NCI-H1048 (cell line): ENCODE measurements around the gene BCAS3.

Experiments
- DNase-seq: peaks from one replicate; lab custom pipeline; 2025; lab: John Stamatoyannopoulos, UW

The BCAS3 gene

DNA sequence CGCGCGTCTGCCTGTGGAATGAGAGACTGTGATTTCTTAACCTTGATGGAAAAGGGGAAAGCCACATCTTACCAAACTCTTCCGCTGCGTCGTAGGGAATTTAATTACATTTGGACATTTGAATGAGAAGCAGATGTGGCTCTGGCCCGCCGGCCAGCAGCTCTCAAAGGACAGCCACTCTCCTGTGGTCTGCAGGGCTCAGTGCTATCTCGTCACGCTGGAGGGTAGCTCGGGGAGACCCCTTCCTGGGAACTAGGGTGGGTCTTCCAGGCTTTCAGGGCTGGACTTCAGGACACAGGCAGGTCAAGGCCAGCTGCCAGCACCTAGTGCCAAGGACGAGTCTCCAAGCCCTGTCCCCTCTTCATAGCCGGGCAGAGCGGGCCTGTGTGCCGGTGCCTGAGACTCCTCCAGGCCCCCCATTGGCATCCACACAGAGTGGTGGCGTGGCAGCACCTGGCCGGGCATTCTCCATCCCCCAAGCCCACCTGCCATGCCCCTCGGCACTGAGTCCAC, 706.1 kb downstream of the BCAS3 start:
- no peak for DNase-seq

DNA sequence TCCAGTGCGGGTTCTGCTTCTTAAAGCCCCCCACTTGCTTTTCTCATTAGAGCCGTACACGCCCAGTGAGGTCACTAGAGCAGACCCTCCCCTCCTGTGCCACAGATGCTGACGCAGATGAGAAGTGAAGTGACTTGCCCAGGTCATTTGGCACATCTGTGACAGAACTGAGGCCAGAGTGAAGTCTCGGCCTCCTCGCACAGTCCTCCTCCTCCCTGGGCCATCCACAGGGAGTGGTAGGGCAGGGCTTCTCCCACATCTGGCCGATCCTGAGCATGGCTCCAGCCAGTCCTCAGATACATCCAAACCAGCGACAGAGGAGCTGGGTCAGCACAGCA, 706.7 kb downstream of the BCAS3 start:
- no peak for DNase-seq

DNA sequence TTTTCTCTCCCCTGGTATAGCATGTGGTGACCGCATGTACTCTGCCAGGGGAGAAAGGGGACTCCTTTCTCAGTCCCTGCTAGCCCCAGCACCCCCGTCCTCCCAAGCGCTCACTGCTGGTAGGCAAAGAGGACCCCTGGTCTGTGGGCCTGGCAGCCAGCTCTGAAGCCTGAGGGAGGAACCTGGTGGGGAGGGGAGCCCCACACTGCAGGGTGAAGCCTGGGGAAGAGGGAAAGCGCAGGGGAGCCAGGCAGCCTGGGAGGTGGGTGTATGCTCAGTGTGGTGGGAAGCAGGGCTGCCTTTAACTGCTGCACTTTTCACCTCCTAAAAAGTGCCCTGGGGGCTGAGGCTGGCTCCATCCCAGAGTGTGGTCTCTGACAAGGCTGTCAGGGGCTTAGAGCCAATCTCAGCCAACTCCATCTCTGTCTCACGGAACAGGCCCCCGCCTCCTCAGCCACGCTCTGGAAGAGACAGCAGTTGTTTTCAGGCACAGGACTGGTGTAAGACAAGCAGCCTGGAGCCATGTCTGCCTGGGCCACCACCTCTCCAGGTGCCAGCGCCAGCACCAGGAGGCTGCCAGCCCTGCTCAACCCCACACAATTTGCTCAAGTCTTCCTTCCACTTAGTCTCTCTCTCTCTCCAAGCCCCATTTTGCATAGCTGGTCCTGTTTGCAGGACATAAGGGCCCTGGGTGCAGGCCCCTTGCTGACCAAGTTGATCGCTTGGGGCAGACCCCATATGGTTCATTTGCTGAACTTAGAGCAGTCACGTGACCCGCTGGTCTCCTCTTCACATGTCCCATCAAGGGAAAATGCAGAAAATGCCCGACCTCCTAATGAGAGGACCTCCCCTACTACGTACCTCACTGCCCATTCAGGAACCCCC, 707.3 kb downstream of the BCAS3 start:
- DNase-seq, result no peak

DNA sequence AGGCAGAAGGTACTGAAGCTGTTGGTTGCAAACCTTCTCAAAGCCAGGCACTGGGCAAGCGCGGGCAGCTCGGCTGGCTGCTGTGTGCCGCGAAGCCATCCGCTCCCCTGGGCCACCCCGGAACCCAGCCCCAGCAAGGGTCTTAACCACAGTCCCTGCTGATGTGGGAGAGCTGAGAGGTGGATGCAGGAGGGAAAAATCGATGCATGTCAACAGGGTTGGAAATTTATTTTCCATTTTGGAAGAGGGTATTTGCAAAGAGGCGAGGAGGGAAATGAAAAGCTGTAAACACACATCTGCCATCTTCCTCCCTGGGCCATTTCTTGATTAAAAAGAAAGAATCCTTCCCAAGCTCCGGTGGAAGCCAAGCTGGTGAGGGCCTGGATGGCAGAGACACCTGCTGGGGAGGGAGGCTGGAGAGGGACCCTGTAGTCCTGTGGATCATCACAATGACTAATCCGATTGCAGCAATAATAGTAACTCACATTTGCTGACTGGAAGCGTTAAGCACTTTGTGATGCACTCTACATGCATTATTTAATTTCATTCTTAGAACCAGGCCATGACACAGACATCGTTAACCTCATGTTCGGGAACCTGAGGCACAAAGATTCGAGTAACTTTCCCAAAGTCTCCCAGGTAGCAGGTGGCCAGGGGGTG, 708.1 kb downstream of the BCAS3 start:
- no peak for DNase-seq

DNA sequence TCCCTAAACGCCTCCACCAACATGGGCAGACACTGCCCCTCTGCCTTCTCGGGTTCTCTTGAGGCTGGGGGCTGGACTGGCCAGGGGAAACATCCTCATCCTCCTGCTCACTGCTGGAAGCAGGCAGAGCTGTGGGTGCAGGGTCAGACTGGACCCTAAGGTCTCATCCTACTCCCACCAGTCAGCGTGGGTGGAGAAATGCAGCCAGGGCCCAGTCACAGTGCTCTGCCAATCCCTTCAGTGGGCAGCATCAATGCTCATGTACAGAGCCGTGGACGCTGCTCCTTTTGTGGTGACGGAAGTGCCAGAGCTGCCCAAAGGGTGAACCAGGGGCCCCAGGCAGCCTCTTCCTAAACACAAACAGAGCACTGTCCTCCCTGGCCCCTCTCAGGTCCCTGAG, 708.6 kb downstream of the BCAS3 start:
- DNase-seq, result no peak

DNA sequence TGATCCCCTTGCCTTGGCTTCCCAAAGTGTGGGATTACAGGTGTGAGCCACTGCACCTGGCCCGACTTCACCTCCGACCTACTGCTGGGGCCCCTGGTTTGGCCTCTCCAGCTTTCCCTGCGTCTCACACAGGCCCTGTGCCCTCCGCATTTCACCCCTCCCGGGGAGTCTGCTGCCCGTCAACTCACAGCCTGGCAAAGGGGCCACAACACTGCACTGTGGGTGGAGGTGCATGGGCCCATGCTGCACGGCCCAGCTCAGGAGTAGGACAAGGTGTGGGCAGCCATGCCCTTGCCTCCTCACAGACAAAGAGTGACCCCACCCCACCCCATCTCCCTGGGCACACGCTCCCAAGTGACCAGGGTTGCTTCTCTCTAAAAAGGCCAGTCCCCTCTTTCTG, 709.4 kb downstream of the BCAS3 start:
- DNase-seq, result no peak

DNA sequence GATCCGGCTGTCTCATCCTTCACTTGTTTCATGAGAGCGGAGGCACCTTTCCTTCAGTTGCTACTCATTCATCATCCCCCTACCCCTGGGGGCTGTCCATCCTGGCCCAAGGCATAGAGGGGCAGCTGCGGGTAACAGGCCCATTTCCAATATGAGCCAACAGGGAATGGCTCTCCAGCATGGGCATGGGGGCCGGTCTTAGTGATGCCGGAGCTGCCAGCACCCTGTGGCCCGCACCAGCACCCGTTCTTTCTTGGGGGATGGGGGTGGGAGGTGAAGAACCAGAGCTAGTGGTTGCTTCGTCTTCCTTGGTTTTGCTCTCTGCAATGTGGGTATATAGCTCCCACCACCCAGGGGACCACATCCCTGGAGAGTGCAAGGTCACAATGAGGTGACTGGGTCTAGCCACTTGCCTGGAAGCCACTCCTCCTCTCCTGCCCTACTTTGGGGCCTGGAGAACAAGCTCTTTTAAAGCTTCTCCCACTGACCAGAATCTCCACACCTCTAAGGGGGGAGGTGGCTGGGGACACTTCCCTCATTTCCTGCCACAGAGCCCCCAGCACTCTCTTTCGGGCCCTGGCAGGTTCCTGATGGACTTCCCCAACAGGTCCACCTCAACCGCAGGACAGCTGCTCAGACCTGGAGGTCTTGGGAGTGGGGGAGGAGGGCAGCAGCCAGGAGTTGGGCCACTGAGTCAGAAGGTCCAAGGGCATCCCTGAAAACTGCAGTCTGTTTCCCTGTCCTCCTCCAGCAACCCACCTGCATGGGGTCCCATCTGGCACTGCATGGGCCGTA, 710.1 kb downstream of the BCAS3 start:
- no peak for DNase-seq

DNA sequence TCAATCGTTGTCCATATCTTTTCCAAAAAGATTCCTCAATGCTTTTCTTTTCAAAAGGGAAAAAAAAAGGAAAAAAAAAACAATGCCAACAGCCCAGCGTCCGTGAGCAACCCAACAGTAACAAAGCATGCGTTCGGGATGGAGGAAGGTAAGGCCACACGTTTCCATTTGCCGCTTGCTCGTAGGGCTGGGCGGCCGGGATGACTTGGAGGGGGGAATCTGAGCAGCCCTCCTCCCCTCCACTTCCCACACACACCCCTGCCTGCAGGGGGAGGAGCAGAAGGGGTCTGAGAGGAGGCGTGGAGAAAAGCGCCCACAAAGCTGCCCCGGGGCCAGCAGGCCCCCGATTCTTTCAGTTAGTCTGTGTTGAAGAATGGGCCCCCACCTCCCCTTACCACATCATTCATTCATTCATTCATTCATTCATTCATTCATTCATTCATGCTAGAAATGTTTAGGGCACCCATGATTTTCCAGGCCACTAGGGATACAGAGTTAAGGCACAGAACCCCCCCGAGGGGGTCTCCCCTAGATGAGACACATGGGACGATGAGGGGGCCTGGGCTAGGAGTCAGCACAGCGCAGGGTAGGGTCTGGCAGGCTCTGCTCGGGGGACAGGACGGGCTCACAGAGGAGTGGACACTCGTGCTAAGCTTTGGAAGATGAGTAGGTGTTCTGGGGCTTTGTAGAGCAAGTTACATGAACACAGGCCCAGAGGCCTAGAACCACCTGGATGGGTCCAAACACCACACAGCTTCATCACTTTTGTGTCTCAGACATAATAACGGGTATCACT, 711.1 kb downstream of the BCAS3 start:
- DNase-seq, result no peak

DNA sequence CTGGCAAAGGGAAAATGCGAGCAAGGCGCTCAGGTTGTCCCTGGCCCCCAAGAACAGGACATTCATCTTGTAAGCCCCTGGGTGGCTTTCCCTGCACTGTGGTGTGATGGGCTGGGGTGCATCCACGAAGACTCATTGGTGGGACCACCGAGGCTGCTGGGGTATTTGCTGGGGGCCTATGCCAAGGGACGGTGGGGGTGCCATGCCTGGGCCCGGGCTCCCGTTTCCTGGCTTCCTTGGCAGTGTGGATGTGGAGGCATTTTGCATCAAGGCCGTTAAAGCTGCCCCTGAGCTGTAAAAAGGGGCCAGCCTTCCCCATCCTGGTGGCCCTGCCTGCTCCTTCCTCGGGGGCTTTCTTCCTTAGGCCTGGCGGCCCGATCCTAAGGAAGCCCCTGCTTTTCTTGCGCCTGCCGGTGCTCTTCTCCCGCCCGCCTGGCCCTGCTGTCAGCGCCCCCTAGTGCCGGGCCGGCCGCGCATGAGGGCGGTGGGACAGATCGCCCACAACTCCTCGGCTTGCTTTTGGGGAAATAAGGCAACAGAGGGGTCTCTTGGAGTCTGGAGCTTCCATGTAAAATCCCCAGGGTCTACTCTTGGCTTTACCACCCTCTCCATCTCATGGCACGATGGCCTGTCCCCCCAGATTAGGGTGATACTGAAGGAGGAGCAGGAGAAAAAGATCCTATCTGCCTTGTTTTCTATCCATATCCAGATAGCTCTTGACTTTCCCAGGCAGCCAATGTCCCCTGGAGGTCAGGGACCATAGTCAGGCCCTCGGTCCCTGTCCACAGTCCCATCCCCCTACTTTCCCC, 712.2 kb downstream of the BCAS3 start:
- no peak for DNase-seq

DNA sequence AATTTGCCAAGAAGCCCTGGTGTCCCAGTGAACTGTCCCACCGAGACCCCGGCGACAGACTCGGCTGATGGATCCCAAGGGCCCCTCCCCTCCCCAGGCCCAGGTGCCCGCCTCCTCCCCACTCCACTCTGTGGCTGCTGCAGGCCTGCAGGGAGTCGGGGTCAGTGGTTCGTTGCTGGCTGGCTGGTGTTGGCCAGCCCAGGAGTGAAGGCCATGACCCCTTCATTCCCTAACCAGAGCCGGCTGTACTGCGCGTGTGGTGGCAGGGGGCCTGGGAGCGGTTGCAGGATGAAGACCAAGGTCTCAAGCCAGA, 712.8 kb downstream of the BCAS3 start:
- no peak for DNase-seq

DNA sequence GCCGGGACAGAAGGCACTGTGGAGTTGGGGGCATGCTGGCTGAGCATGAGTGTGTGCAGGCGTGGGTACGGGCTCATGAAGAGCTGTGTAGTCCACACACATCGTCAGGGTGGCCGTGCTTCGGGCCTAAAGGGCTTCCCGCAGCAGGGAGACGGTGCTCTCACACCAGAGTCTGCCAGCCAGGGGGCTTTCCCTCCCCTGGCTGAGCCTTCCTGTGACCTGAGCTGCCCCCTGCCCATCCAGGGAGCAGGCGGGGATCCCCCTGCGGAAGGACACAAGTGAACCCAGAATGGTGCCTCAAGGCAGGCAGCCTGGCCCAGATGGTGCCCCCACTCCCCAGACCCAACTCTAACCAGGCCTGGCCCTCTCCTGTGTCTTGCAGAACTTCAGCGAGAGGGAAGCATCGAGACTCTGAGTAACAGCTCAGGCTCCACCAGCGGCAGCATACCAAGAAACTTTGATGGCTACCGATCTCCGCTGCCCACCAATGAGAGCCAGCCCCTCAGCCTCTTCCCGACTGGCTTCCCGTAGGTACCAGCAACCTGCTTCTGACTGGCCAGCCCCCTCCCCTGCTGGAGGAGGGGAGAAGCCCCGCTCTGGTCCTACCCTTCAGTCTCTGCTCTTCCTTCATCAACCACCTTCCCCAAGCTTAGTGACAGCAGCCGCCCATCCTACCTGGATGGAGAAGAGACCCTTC, 714.1 kb downstream of the BCAS3 start:
- no peak for DNase-seq

DNA sequence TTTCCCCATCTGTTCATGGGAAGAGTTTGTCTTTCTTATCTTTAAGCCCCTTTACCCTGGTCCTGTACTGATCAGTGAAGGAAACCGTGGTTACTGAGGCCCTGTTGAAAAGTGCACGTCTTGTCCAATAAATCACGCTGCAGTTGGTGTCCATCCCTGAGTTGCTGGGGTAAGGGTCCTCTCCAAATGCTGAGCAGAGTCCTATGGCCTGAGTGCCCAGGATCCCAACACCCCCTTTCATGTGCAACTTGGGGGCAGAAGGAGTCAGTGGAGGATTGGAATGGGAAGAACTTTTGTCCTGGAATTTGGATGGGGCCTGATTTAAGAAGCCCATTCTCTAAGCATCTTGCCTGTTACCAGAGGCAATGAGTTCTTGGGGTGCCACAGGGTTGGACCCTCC, 715.0 kb downstream of the BCAS3 start:
- DNase-seq, result no peak

DNA sequence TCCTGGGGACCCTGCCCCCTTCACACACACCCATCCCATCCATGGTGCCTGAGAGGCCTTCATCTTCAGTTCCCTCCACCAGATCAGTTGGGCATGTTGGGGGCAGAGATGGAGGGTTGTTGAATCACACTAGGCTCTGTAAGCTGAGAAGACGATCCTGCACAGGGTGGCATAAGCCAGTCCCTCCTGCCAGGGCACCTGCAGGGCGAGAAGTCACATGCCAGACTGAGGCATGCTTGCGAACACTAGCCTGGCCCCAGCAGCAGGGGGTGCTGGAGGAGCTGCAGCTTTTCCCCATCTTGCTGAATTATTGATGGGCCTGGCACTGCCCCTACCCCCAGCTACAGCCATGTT, 715.9 kb downstream of the BCAS3 start:
- DNase-seq, result no peak

DNA sequence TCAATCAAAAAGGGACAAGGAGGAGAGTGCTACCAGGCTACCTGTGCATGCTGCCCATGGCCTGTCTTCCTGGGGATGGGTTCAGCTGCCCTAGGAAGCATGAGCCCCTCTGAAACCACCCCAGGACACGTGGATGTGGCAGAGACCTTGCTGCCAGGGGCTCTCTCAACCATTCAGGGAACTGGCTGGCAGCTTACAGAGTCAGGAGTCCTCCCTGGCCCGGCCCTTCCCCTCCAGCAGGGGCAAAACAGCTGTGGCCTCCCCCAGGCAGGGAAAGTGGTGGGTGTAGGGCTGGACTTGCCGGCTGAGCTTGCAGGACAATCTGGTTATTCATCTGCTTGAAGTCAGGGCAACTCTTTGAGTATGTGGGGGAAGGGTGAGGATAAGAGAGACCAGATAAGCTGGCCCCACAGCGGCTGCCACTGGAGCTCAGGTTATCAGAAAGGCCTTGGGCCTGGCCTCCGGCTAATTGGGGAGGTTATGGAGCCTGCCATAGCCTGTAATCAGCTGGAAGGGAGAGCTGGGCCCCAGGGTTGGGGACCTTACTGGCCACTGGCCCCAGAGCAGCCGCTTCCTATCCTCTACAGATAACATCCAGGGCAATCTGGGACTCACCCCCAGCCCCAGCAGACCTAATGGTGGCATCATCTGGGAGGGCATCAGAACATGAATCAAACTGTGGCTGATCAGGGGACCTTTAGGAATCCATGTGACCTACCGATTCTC, 716.4 kb downstream of the BCAS3 start:
- no peak for DNase-seq

DNA sequence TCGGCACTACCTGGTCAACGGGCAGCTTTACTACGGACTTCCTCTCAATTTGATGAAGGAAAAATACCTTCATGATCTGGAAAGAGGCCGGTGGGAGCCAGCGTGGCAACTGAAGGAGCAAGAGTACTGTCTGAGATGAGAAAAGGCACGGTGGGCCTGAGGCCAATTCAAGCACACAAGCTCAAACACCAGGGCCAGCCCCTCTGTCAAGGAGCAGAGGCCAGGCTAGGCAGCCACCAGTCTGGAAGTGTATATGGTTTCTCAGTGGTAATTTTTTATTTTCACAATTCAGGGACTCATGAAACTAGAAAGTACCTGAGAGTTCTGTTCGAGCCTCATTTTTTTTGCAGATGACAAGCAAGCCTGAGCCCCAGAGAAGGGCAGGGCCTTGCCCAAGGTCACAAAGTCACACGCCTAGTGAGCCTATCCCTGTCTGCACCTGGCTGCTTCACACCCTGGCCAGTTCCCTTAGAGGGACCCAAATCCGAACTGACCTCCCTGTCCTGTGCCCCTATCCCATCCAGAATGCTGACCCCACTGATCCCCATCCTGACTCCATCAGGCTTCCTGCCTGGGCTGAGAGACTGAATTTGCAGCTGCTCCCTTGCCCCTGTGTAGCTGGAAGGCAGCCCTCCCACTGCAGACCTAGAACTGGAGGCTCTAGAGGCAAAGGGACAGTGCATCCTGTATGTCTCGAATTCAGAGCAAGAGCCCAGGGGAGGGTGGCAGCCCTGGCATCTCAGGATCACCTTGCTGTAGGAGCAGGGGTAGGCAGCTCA, 717.2 kb downstream of the BCAS3 start:
- no peak for DNase-seq

DNA sequence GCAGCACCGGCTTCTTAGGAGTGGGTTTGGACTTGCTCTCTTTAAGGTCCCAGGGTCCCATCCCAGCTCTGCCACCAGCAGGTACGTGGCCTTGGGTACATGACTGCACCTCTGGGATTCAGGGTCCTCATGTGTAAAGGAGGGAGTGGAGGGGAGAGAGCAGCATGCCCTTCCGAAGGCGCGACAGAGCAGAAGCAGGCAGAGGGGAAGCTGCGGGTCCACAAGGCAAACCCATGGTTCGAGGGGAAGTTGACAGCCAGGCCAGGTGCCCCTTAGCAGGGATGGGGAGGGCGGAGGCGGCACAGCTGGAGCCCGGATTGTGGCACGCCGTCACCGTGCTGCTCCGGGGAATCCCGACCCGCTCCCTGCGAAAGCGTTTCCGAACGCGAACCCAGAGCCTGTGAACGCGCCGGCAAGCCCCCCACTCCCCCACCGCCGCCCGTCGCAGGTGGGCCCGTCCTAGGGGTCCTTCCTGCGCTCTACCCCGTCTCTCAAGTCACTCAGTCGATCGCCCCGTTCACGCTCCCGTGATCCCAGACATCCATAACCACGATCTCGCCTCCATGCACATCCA, 717.8 kb downstream of the BCAS3 start:
- DNase-seq, result no peak

DNA sequence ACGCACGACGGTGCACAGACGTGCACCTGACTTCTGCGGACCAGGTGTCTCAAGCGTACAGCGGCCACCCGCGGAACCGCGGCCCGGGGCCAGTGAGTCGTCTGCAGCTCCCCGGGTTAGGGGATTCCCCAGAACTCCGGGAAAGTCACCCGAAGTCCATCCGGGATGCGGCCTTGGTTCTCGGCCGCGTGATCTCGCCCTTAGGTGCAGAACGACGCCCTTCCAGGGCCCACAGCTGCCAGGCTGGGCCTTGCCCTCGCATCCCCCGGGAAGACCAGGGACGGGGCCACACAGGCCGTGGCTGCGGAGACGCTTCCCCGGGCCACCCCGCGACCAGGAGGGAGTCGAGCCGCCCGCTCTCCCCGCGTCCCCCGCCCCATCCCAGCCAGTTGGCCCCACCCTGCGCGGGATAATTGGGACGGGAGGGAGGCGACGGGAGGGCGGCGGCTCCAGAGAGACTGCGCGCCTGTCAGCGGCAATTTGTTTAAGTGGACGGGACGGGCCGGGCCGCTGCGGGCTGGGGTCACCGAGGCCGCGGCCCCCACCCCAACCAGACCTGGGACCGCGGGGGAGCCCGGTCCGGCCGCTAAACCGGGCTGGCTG, 718.4 kb downstream of the BCAS3 start:
- no peak for DNase-seq

DNA sequence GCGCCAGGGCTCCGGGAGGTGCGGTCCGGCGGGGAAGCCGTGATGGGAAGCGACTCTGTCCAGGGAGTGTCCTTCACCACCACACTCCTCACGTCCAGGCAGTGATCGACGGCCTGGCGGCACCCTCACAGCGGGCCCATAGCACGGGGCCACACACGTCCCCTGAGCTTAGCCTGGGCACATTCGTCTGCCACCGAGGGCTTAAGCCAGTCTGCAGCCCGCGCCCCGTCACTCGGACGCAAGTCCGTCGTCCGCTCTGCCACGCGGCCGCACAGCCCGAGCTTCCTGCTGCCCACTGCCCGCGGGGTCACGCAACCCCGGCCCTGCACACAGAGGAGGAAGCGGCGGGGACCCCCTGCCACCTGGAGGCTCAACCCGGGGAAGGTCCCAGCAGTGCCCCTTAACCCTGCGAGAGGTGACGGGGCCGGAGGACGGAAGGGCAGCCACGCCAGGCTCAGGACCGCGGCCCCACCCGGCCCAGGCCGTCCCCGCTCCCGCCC, 719.0 kb downstream of the BCAS3 start:
- DNase-seq, result no peak
